Measurements from ENCODE around the gene STX11. TPM values are rescaled to one million over a fixed set of nuclear protein-coding genes. Genes with fewer than 3 reads are reported as not detected.

The STX11 gene
- total RNA-seq, 4 donors from 2014 or later: 23.9 to 61.1 (median 31.8) TPM

GRCh38 chr6:144106206-144106605 lies 44.1 kb upstream of the STX11 start:
- Histone ChIP-seq H3K27ac (peak overlapping the region; percentile 82 to 94 (median 89)), H3K4me3 (replicated peaks in 1 of 3) (no peak overlapping the region), H3K9me3 (no peaks in the 10 kb centered on the region), H3K4me1 (peaks cover 33 to 40% of the 10 kb centered on the region in 2 donors), H3K36me3 (no peaks in the 10 kb centered on the region), H3K27me3 (no peaks in the 10 kb centered on the region)
- TF ChIP-seq, protein P1, sequence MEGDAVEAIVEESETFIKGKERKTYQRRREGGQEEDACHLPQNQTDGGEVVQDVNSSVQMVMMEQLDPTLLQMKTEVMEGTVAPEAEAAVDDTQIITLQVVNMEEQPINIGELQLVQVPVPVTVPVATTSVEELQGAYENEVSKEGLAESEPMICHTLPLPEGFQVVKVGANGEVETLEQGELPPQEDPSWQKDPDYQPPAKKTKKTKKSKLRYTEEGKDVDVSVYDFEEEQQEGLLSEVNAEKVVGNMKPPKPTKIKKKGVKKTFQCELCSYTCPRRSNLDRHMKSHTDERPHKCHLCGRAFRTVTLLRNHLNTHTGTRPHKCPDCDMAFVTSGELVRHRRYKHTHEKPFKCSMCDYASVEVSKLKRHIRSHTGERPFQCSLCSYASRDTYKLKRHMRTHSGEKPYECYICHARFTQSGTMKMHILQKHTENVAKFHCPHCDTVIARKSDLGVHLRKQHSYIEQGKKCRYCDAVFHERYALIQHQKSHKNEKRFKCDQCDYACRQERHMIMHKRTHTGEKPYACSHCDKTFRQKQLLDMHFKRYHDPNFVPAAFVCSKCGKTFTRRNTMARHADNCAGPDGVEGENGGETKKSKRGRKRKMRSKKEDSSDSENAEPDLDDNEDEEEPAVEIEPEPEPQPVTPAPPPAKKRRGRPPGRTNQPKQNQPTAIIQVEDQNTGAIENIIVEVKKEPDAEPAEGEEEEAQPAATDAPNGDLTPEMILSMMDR (IDR thresholded peaks at IDR 0.05): no peak
- TF ChIP-seq POLR2A (IDR thresholded peaks at IDR 0.05): peak in 1 of 2 donors; percentile 35
- intact Hi-C loops (cut with DNase I): loop anchor here (5.0 to 10.0 kb wide), 2 partner anchors 106 to 379 kb away; no protein-coding TSS in a partner anchor
- WGBS, 2 donors: 19 to 42% methylated on average over 1 of the region's 1 CpG
- DNase-seq: peak; percentile 71 to 75

- TF ChIP-seq, protein P1 (IDR thresholded peaks at IDR 0.05): no peak
- TF ChIP-seq POLR2A (IDR thresholded peaks at IDR 0.05): no peak
- Histone ChIP-seq H3K9me3 (no peaks in the 10 kb centered on the region), H3K4me1 (peaks cover 32 to 39% of the 10 kb centered on the region in 2 donors), H3K27ac (peak overlapping the region; percentile 76 to 94 (median 89)), H3K4me3 (replicated peaks in 1 of 3) (no peak overlapping the region), H3K27me3 (no peaks in the 10 kb centered on the region), H3K36me3 (no peaks in the 10 kb centered on the region)
- WGBS, 2 donors: 76 to 77% methylated on average over 5 of the region's 5 CpGs
- DNase-seq: peak; percentile 8 to 28
- intact Hi-C loops (cut with DNase I): no loop called here
Observed at GRCh38 chr6:144110210-144110609, 40.1 kb upstream of the STX11 start.

DNA sequence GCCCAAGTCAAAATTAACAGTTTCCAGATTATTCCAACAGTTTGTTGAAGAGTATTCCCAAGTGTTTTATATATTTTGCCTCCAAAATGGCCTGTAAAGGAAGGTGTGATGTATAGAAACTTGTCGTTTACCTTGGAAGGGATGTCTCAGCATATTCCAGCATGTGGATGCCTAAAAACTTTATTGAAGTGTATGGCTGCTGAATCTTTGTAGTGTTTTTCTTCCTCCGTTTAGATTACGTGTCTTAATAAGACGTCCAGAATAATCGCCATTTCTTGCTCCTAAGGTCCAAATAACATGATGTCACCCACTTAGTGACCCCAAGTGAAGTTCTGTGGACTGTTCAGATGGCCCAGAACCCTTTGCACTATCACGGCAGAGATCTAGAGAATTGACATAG lies 37.0 kb upstream of the STX11 start:
- H3K4me3 ChIP-seq (replicated peaks in 1 of 3): no peak overlapping the region
- H3K27ac ChIP-seq: no peak overlapping the region
- no peak for DNase-seq
- H3K4me1 ChIP-seq: peaks cover 15 to 16% of the 10 kb centered on the region in 2 donors
- WGBS, 2 donors: 90 to 95% methylated on average over 6 of the region's 6 CpGs
- intact Hi-C loops (cut with DNase I): no loop called here
- H3K27me3 ChIP-seq: no peaks in the 10 kb centered on the region
- TF ChIP-seq, protein P1 (IDR thresholded peaks at IDR 0.05): no peak
- no peak for TF ChIP-seq POLR2A (IDR thresholded peaks at IDR 0.05)
- no peaks in the 10 kb centered on the region for H3K9me3 ChIP-seq
- H3K36me3 ChIP-seq: no peaks in the 10 kb centered on the region

DNA sequence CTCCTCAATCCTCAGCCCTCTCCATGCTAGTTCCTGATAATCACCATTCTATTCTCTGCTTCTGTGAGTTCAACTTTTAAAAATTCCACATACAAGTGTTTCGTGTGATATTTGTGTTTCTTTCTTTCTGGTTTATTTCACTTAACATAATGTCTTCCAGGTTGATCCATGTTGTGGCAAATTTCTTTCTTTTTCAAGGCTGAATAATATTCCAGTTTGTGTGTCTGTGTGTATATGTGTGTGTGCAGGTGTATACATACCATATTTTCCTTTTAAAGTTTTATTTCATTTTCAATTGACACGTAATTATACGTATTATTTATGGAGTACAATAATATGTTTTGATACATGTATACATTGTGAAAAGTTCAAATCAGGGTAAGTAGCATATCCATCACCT lies 35.1 kb upstream of the STX11 start:
- no peaks in the 10 kb centered on the region for H3K27me3 ChIP-seq
- no peak overlapping the region for H3K27ac ChIP-seq
- no peak for DNase-seq
- H3K9me3 ChIP-seq: no peaks in the 10 kb centered on the region
- WGBS, 2 donors: 94 to 98% methylated on average over 3 of the region's 3 CpGs
- peaks cover 4% of the 10 kb centered on the region in 2 donors for H3K4me1 ChIP-seq
- TF ChIP-seq, protein P1 (IDR thresholded peaks at IDR 0.05): no peak
- TF ChIP-seq POLR2A (IDR thresholded peaks at IDR 0.05): no peak
- H3K36me3 ChIP-seq: no peaks in the 10 kb centered on the region
- H3K4me3 ChIP-seq (replicated peaks in 1 of 3): no peak overlapping the region
- intact Hi-C loops (cut with DNase I): no loop called here

GRCh38 chr6:144119376-144119775 lies 30.9 kb upstream of the STX11 start:
- TF ChIP-seq, protein P1 (IDR thresholded peaks at IDR 0.05): no peak
- no peak for TF ChIP-seq POLR2A (IDR thresholded peaks at IDR 0.05)
- Histone ChIP-seq H3K27me3 (no peaks in the 10 kb centered on the region), H3K36me3 (no peaks in the 10 kb centered on the region), H3K27ac (no peak overlapping the region), H3K4me1 (no peaks in the 10 kb centered on the region), H3K9me3 (no peaks in the 10 kb centered on the region), H3K4me3 (replicated peaks in 1 of 3) (no peak overlapping the region)
- WGBS, 2 donors: 91 to 97% methylated on average over 5 of the region's 5 CpGs
- no peak for DNase-seq
- intact Hi-C loops (cut with DNase I): no loop called here
